SH-SY5Y (cell line): ENCODE measurements around the gene INAVA.

Experiments
- GATA2 ChIP-seq: IDR thresholded peaks from 2 replicates; pipeline ENCODE4 v1.6.1; 2011; ENCODE audit warnings: mild to moderate bottlenecking, low read depth, low read length
- GATA3 ChIP-seq: IDR thresholded peaks from 2 replicates; pipeline ENCODE4 v1.6.1; 2011; ENCODE audit warnings: low read depth, mild to moderate bottlenecking, low read length, moderate library complexity

DNA sequence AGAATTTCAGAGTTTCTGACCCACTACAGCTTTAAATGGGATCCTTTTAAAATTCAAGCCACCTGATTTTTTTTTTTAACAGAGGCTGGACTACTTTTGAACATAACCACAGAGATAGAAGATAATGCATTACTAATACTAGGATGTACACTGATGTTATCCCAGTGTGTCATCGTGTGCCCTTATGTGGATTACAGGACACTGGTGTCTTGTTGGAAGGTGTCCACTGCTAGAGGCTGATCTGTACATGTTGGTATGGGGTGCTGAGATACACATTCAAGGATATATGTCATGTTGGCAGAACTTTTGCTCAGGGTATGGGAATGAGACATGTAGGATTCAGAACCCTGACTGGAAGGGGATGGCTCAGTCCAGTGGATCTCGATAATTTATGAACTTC is 56.3 kb downstream of the INAVA start:
- TF ChIP-seq GATA3 (no peak), GATA2 (no peak)
